SH-SY5Y (cell line): ENCODE measurements around the gene EIF2S2.

ENCODE experiments used
- GATA2 ChIP-seq: IDR thresholded peaks from 2 replicates; pipeline ENCODE4 v1.6.1; 2011; ENCODE audit warnings: mild to moderate bottlenecking, low read depth, low read length
- GATA3 ChIP-seq: IDR thresholded peaks from 2 replicates; pipeline ENCODE4 v1.6.1; 2011; ENCODE audit warnings: low read depth, mild to moderate bottlenecking, low read length, moderate library complexity

The EIF2S2 gene

GRCh38 chr20:34098570-34098969, 13.5 kb downstream of the EIF2S2 start:
- no peak for TF ChIP-seq GATA3
- TF ChIP-seq GATA2: no peak

- TF ChIP-seq GATA3 (no peak), GATA2 (no peak)
Measured at GRCh38 chr20:34096699-34097444, 15.2 kb downstream of the EIF2S2 start.

GRCh38 chr20:34095825-34096224, 16.2 kb downstream of the EIF2S2 start:
- TF ChIP-seq GATA2 (no peak), GATA3 (no peak)

- no peak for TF ChIP-seq GATA3
- TF ChIP-seq GATA2: no peak
Measured at GRCh38 chr20:34093895-34094294, 18.1 kb downstream of the EIF2S2 start.

- no peak for TF ChIP-seq GATA2
- TF ChIP-seq GATA3: no peak
Measured at GRCh38 chr20:34091637-34092200, 20.3 kb downstream of the EIF2S2 start.

GRCh38 chr20:34090645-34091044, 21.4 kb downstream of the EIF2S2 start:
- TF ChIP-seq GATA2 (no peak), GATA3 (no peak)

- TF ChIP-seq GATA3: no peak
- no peak for TF ChIP-seq GATA2
Measured at GRCh38 chr20:34089655-34090345, 22.2 kb downstream of the EIF2S2 start.

GRCh38 chr20:34089175-34089479, 22.9 kb downstream of the EIF2S2 start:
- no peak for TF ChIP-seq GATA2
- no peak for TF ChIP-seq GATA3

GRCh38 chr20:34088305-34089174, 23.5 kb downstream of the EIF2S2 start:
- TF ChIP-seq GATA3: no peak
- TF ChIP-seq GATA2: no peak

- TF ChIP-seq GATA2 (no peak), GATA3 (no peak)
Measured at GRCh38 chr20:34085544-34086040, 26.5 kb downstream of the EIF2S2 start.

- TF ChIP-seq GATA3 (no peak), GATA2 (no peak)
Measured at GRCh38 chr20:34084227-34084923, 27.7 kb downstream of the EIF2S2 start.

- TF ChIP-seq GATA3: no peak
- no peak for TF ChIP-seq GATA2
Measured at GRCh38 chr20:34083781-34084180, 28.3 kb downstream of the EIF2S2 start.

- TF ChIP-seq GATA2 (no peak), GATA3 (no peak)
Measured at GRCh38 chr20:34083137-34083536, 28.9 kb downstream of the EIF2S2 start.
